ENCODE data around the gene SCOC.

SCOC gene

DNA sequence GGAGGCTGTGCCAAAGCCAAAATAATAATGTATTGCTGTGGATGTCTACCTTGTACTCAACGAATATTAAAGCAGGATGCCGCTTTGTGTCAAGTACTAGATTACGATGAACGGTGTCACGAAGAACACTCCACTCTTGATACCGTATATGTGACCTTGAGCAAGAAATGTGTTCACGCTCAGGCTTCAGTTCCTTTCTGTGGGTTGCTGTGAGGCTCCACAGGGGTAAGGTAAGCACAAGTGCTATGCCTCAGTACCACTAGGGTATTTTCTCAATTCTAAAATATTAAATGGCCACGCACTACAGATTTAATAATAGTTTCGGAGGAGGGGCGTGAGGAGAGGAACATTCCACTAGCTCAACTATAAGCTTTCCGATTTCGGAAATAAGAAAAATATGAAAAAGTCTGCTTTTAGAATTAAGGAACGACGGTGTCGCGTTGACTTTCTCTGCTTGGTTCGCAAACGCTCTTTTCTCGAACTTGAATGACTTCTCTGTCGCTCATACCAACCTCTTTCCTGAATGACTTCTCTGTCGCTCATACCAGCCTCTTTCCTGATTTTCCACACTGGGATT lies 607 bp upstream of the SCOC start:
- intact Hi-C loops (cut with DNase I; ENCODE audit: low total_unique reads) = loop anchor here (10.0 kb wide), 1 partner anchor 152 kb away; the partner anchor contains the start of gene ELMOD2
- DNase-seq = no peak
- Histone ChIP-seq H3K4me1 (peaks cover 0 to 38% (median 24%) of the 10 kb centered on the region in 4 donors), H3K9me3 (no peaks in the 10 kb centered on the region), H3K27ac (peak overlapping the region; percentile 93 to 98), H3K36me3 (no peaks in the 10 kb centered on the region), H3K4me3 (peak overlapping the region; percentile 96 to 98), H3K27me3 (no peaks in the 10 kb centered on the region)
- TF ChIP-seq, protein P1, sequence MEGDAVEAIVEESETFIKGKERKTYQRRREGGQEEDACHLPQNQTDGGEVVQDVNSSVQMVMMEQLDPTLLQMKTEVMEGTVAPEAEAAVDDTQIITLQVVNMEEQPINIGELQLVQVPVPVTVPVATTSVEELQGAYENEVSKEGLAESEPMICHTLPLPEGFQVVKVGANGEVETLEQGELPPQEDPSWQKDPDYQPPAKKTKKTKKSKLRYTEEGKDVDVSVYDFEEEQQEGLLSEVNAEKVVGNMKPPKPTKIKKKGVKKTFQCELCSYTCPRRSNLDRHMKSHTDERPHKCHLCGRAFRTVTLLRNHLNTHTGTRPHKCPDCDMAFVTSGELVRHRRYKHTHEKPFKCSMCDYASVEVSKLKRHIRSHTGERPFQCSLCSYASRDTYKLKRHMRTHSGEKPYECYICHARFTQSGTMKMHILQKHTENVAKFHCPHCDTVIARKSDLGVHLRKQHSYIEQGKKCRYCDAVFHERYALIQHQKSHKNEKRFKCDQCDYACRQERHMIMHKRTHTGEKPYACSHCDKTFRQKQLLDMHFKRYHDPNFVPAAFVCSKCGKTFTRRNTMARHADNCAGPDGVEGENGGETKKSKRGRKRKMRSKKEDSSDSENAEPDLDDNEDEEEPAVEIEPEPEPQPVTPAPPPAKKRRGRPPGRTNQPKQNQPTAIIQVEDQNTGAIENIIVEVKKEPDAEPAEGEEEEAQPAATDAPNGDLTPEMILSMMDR (IDR thresholded peaks at IDR 0.05) = peak; percentile 32 to 34

- Histone ChIP-seq H3K27ac (peak overlapping the region; percentile 93 to 98), H3K36me3 (no peaks in the 10 kb centered on the region), H3K4me3 (peak overlapping the region; percentile 96 to 98), H3K27me3 (no peaks in the 10 kb centered on the region), H3K4me1 (peaks cover 0 to 38% (median 24%) of the 10 kb centered on the region in 4 donors), H3K9me3 (no peaks in the 10 kb centered on the region)
- intact Hi-C loops (cut with DNase I; ENCODE audit: low total_unique reads) = loop anchor here (10.0 kb wide), 1 partner anchor 151 kb away; the partner anchor contains the start of gene ELMOD2
- TF ChIP-seq, protein P1 (IDR thresholded peaks at IDR 0.05) = no peak
- DNase-seq = no peak
Measured at GRCh38 chr4:140374130-140374477, 658 bp downstream of the SCOC start.

DNA sequence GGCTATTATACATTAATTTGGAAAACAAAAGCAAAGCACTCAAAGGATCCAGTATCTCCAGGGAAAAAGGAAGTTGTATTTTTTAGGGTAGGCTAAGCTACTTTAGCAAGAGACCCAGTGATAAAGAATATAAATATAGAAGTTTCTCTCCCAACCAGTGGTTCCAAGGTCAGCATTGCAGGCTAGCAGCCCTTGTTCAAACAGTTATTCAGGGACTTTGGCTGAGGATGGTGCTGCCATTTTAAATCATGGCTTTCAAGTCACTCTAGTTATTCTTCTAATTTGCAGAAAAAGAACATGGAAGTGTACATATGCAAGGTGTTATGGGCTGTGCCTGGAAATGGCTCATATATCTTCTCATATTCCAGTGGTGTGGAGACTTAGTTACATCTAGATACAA lies 9.3 kb downstream of the SCOC start:
- peaks cover 0 to under 1% (median 0%) of the 10 kb centered on the region in 4 donors for H3K4me1 ChIP-seq
- H3K27ac ChIP-seq = no peak overlapping the region
- no peak overlapping the region for H3K4me3 ChIP-seq
- no peaks in the 10 kb centered on the region for H3K27me3 ChIP-seq
- intact Hi-C loops (cut with DNase I; ENCODE audit: low total_unique reads) = no loop called here
- H3K9me3 ChIP-seq = no peaks in the 10 kb centered on the region
- DNase-seq = no peak
- TF ChIP-seq, protein P1 (IDR thresholded peaks at IDR 0.05) = no peak
- peaks cover 5 to 31% (median 7%) of the 10 kb centered on the region in 3 donors for H3K36me3 ChIP-seq

DNA sequence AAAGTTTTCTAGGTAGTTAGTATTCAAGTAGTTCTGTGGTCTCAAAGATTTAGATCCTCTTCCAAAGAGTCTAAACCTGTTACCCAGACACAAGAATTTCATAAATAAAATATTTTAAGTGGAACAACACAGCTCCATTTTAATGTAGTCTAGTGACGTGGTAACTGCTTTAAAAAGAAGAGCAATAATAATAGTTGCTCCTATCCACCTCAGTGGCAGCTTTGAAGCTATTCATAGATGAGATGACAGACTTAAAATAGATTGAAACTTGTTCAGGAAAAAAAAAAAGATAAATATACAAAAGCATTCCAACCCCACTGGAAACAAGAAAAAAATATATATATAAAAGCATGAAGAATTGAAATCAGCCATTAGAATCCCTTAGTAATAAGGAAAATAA lies 14.6 kb downstream of the SCOC start:
- Histone ChIP-seq H3K4me1 (no peaks in the 10 kb centered on the region), H3K4me3 (no peak overlapping the region), H3K27me3 (no peaks in the 10 kb centered on the region), H3K27ac (no peak overlapping the region), H3K36me3 (peaks cover 0 to 10% (median 7%) of the 10 kb centered on the region in 3 donors), H3K9me3 (no peaks in the 10 kb centered on the region)
- no peak for DNase-seq
- TF ChIP-seq, protein P1 (IDR thresholded peaks at IDR 0.05) = no peak
- intact Hi-C loops (cut with DNase I; ENCODE audit: low total_unique reads) = no loop called here

GRCh38 chr4:140395668-140396067 lies 22.2 kb downstream of the SCOC start:
- Histone ChIP-seq H3K27ac (no peak overlapping the region), H3K36me3 (no peaks in the 10 kb centered on the region), H3K4me1 (no peaks in the 10 kb centered on the region), H3K4me3 (no peak overlapping the region), H3K9me3 (no peaks in the 10 kb centered on the region), H3K27me3 (no peaks in the 10 kb centered on the region)
- DNase-seq = no peak
- intact Hi-C loops (cut with DNase I; ENCODE audit: low total_unique reads) = no loop called here
- TF ChIP-seq, protein P1 (IDR thresholded peaks at IDR 0.05) = no peak
